GM21526 (cell line): ENCODE data around the gene KSR2.
"Not testable (repeated sequence)": the region's sequence is repeated elsewhere in the genome, so short reads cannot be mapped to it uniquely, and the experiment has no call there.

Experiments used
- ATAC-seq: cut with Tn5 transposase; IDR thresholded peaks from one replicate; pipeline ENCODE4 v1.9.1; 2021; ENCODE audit warnings: moderate library complexity; ENCODE audit not compliant: unreplicated experiment, low FRiP score

The KSR2 gene

GRCh38 chr12:117830471-117830870 lies 138.3 kb downstream of the KSR2 start:
- no peak for ATAC-seq

- ATAC-seq, result no peak
These were observed 139.7 kb downstream of the KSR2 start for GRCh38 chr12:117829108-117829507.

- ATAC-seq, result no peak
These were observed 141.1 kb downstream of the KSR2 start for GRCh38 chr12:117827660-117828059.

- ATAC-seq, result no peak
These were observed 143.0 kb downstream of the KSR2 start for GRCh38 chr12:117825827-117826226.

- no peak for ATAC-seq
These were observed 147.2 kb downstream of the KSR2 start for GRCh38 chr12:117821480-117822175.

- no peak for ATAC-seq
These were observed 148.4 kb downstream of the KSR2 start for GRCh38 chr12:117820216-117820907.

- no peak for ATAC-seq
These were observed 149.6 kb downstream of the KSR2 start for GRCh38 chr12:117819160-117819559.

- no peak for ATAC-seq
These were observed 150.4 kb downstream of the KSR2 start for GRCh38 chr12:117818400-117818799.

- no peak for ATAC-seq
These were observed 159.3 kb downstream of the KSR2 start for GRCh38 chr12:117809509-117809908.

- ATAC-seq, result no peak
These were observed 160.8 kb downstream of the KSR2 start for GRCh38 chr12:117807946-117808345.

- ATAC-seq, result no peak
These were observed 161.4 kb downstream of the KSR2 start for GRCh38 chr12:117807355-117807754.

GRCh38 chr12:117805865-117806264 lies 162.9 kb downstream of the KSR2 start:
- ATAC-seq, result no peak

- no peak for ATAC-seq
These were observed 165.8 kb downstream of the KSR2 start for GRCh38 chr12:117803001-117803400.

GRCh38 chr12:117800711-117801110 lies 168.1 kb downstream of the KSR2 start:
- ATAC-seq, result not testable (repeated sequence)

GRCh38 chr12:117797202-117797601 lies 171.6 kb downstream of the KSR2 start:
- ATAC-seq, result no peak

GRCh38 chr12:117792877-117793424 lies 175.8 kb downstream of the KSR2 start:
- ATAC-seq, result no peak

- no peak for ATAC-seq
These were observed 176.3 kb downstream of the KSR2 start for GRCh38 chr12:117792471-117792870.

- no peak for ATAC-seq
These were observed 177.8 kb downstream of the KSR2 start for GRCh38 chr12:117790948-117791347.

GRCh38 chr12:117790198-117790597 lies 178.6 kb downstream of the KSR2 start:
- no peak for ATAC-seq

GRCh38 chr12:117789195-117789912 lies 179.4 kb downstream of the KSR2 start:
- ATAC-seq, result no peak

- no peak for ATAC-seq
These were observed 190.1 kb downstream of the KSR2 start for GRCh38 chr12:117778656-117779055.
